ENCODE results near the gene KIF13A.
"Not testable (repeated sequence)": the region's sequence is repeated elsewhere in the genome, so short reads cannot be mapped to it uniquely, and the experiment has no call there.

KIF13A gene

DNA sequence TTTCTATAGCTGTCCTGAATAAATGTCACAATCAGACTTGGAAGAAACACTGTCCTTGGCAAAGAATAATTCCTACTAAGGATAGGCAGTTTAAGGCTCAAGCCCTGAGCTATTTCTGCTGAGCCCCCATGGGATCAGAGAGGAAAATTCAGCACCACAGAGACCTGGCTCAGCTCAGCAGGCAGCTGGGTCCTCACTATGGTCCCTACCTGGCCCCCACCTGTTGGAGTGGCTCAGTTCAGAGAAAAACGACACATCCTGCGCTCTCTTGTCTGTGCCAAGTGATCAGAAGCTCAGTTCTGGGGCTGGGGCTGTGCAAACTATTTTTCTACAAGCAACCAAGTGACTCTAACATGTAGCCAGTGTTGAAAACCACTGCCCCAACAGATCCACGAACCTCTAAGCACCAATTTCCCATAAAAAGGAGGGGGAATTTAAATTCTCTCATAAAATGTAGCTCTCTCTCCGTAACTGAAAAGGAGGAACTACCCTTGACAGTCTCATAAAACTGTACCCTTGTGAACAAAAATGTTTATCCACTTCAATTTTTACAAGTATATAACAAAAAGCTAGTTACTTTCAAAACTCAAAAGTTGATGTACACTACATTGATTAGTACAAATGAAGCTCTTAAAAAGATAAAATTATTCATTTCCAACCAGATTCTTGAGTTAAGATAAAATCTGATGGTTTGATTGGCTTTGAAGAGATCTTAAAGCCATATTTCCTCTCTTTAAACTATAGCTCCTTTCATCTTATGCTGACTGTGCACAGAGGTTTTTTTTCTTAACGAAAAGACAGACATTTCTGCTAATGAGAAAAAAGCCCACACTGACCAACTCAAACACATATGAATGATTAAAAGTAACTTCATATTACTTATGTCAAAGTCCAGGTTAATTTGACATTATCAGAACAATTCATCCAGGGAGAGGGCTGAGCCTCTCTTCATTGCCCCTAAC lies 52.0 kb downstream of the KIF13A start:
- DNase-seq (ENCODE audit: extremely low read depth in 1 of 2, low read depth in 1 of 2), result no peak

DNA sequence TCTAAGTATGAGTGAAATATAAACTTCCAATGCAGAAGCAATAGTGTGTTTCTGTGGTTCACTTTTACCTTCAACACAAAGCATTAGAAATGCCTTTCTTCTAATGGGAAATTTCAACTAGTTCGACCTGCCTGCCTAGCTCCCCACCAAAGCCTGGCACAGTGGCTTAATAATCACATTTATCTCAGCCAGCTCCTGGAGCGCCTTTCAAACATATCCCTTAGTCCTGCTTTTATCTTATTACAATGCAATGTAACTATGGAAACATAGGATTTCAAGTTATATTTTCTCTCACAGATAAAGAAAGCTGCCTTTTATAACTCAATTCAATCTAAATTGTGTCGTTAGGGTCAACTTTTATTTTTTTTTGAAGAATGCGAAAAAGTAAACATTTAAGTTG lies 53.7 kb downstream of the KIF13A start:
- DNase-seq (ENCODE audit: extremely low read depth in 1 of 2, low read depth in 1 of 2), result no peak

DNA sequence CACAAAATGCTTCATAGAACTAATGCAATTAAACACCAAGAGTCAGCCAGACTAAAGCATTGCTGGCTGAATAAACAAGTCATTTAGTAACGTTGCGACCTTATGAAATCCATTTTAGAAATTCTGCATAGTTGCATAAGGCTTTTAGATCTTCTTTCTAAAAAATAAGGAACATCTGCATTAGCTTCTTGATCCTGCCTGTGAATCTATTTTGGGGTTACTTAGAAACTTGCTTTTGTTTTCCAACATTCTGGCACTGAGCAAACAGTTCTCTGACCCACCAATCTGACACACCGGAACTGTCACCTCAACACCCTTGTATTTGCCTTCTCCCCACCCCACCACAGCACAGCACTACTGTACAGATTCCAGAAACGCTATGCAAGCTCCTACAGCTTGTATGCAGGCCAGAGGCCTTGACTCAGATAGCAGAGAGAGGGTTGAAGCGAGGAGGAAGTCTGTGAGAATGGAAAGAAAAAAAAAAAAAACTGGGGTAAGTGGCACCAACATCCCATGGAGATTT lies 55.0 kb downstream of the KIF13A start:
- no peak for DNase-seq (ENCODE audit: extremely low read depth in 1 of 2, low read depth in 1 of 2)

DNA sequence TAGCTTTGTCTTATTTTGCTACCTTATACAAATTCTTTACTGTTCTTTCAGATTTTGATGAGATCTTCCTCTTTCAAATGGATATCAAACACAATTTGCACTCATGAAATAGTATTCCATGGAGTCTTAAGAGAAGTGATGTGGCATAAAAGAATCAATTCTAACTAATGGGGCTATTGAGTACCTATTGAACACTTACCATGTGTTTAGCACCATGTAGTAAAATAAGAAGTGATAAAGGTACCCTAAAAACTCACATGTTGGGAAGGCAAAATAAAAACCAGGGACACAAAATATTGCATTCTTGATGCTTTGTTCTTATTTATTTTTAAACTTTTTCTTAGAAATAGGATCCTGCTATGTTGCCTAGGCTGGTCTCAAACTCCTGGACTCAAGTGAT lies 56.2 kb downstream of the KIF13A start:
- no peak for DNase-seq (ENCODE audit: extremely low read depth in 1 of 2, low read depth in 1 of 2)

DNA sequence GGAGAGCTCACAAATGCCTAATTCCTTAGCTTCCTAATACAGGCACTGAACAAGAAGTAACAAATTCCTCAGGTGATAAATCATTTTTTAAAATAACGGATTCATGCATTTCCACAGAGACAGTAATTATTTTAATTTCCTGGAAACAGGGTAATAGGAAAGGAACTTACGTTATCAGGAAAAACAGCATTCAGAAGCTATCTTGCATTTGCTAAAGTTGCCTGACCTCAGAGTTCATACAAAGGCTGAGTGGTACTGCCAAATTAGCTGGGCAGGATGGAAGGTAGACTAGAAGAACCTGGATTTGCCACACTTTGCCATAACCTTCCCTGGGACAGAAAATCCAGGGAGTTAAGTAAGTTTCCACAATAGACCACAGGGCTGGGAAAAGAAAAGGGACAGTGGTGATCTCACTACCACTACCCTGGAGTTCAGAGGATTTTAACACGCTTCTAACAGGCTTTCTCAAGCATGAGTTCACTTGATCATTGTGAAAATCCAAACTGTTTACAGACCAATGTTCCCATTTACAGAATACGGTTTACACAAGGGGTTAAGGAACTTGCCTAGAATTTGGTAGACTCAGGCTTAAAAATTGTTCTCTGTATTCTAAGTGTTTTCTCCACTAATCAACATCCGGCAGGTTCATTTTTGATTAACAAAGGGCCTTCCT lies 57.0 kb downstream of the KIF13A start:
- DNase-seq (ENCODE audit: extremely low read depth in 1 of 2, low read depth in 1 of 2), result no peak

DNA sequence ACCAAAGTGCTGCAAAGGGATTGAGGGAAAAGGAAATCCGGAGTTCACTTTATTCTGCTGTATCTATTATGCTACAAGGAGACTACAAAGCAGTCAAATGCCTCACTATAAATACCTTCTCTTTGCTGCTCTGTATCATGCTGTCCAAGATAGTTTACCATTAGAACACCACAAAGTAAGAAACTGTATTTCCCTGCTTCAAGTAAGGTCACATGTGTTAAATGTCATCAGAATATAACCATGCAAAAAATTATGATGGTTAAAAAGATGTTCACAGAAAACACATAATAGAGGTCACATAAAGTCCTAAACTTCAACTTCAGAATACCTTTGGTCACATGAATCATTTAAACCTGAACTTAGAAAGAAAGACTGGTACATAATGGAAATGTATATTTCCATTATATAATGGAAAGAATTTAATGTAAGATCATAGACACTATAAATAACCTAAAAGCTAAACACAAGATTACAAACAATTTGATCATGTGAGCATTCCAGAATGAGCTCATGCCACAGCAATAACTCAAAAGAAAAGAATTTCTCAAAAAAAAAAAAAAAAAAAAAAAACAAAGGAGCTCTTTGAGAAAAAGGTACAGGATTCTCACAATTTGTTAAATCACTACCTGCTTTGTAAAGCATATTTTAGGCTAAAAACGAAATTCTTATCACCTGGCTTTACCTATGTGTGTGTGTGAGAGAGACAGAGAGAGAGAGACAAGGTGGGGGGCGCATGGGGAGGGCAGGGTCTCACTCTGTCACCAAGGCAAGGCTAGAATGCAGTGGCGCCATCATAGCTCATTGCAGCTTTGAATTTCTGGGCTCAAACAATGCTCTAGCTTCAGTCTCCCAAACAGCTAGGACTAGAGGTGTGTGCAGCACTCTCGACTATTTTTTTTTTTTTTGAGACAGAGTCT lies 58.7 kb downstream of the KIF13A start:
- DNase-seq (ENCODE audit: extremely low read depth in 1 of 2, low read depth in 1 of 2), result no peak

DNA sequence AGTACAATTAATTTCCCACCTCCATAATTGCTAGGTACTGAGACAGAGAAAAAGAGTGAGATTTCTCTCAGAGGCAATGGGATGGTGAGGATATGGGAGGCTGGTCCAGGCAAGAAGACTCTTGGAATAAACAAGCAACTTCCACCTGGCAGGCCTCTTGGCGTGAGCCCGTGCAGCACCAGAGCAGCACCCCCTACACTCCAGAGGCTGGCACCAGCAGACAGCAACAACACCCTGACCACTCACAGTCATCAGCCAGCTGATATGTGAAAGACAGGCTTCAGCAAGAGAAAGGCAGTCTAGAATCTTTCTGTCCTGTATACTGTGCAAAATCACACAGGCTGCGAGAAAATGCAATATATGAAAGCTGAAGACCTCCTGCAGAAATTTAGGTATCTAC lies 59.7 kb downstream of the KIF13A start:
- no peak for DNase-seq (ENCODE audit: extremely low read depth in 1 of 2, low read depth in 1 of 2)

DNA sequence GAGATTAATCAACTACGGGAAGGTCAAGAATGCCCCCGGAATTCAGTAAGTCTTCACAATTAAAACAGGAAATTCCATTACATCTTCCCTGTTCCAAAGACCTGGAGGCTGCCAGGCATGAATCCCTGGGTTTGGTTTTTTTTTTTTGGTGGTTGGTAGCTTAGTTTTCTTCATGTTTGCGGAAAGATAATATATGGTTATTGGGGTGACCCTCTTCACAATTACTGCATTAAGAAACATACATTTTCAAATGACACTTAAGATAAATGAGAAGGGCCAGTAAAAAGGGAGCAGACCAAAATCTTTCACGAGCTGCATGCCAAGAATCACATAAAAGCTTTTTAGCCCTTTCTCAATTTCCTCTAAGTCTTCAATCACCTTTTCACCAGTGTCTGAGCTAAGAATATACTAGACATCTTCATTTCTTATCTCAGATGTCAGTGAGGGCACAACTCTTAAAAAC lies 64.0 kb downstream of the KIF13A start:
- no peak for DNase-seq (ENCODE audit: extremely low read depth in 1 of 2, low read depth in 1 of 2)

DNA sequence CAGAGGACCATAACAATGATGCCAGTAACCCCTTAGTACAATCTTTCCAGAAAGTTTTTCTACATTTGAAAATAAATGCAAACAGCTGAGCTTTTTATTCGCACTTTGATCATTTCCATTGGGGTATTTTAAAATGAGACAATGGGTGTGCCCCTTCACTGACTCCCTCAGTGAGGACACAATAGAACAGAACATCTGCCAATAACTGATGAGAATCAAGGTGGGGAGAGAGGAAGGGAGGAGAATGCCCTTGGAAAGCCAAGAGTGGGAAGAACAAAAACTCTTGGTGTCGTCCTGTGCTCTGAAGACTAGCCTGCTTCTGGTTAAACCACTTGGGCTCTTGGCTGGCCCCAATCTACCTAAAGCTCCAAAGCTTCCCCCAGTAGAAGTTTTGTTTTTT lies 66.0 kb downstream of the KIF13A start:
- no peak for DNase-seq (ENCODE audit: extremely low read depth in 1 of 2, low read depth in 1 of 2)

DNA sequence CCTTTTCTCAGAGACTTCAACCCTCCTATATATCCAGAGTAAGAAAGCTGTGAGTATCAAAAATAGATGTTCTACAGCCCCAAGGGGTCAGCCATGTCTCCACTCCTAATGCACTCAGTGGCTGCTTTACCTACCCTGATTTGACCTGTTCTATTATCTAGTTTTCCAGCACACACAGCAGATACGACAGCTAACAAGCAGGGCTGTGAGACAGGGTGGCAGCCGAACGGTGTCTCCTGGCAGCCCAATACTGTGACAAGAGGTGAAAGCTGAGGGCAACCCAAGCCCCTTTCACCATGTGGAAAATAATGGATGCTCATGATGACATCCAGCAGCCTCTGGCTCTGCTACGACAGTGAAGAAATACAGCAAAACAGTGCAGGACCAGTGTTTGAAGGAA lies 67.9 kb downstream of the KIF13A start:
- no peak for DNase-seq (ENCODE audit: extremely low read depth in 1 of 2, low read depth in 1 of 2)

DNA sequence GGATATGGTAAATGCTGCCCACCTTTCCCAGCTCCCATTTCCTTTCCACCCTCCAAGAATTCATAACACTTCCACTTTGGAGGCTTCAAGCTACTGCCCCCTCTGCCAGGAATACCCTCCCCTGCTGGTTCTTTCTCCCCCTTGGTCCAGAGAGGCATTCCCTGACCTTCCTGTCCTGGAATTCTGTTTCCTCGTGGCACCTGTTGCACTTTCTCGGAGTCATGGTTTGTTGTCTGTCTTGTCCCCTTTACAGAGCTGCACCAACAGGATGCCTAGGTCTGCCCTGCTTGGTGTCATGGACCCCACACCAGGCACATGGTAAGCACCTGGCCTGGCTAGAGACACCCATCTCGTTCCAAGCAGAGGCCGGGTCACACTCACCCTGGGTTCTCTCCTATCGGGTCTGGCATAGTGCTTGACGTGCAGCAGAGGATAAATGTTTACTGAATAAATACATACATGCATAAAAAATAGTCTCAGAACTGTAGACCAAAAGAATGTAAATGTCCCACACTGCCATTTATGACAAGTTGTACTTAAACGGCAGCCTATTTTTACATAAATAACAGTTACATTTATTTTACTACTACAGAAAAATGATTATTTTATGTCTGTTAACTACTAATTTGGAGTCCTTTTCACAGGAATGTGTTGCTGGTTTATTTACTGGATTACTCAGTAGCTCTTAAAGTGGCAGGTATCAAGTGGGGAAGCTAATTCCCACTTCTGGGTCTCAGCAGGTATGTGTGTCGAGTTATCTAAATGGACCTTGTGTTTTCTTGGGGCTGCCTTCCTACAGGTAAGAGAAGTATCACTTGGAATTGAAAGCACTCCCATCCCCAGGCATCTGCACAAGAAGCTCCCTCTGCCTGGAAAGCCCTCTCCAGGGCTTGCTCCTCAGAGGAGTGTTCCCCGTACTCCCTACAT lies 69.3 kb downstream of the KIF13A start:
- DNase-seq (ENCODE audit: extremely low read depth in 1 of 2, low read depth in 1 of 2), result no peak

DNA sequence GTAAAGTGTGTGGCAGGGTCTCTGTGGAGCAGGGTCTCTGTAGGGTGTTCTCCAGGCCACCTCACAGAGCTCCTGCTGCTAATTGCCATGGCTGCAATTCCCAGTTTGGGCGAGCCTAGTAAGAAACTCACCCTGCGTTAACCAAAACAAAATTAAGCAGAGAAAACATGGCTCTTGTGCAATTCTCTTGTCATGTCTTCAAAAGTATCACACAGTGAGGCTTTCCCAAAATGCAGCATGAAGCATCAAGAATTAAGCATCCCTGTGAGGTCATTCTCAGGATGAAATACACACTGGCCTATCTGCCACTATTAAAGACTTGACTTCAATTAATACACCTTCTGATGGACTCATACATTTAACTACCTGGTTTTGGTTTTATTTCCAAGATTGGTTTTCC lies 72.8 kb downstream of the KIF13A start:
- DNase-seq (ENCODE audit: extremely low read depth in 1 of 2, low read depth in 1 of 2), result no peak

DNA sequence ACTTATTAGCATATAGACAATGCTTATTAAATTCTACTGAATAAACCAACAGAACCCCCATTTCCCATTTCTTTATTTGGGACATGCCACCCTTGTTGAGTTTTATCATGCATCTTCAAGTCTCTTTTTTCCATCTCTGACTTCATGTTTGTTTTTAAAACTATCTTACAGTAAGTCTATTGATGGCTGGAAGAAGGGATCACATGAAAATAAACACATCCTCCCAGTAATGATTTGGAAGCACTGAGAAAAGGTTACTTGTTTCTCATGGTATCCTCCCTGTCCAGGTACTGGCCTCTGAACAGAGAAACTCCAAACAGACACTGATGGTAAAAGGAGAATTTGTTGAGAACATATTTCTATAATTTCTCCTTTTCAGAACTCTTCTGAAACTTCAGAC lies 74.9 kb downstream of the KIF13A start:
- DNase-seq (ENCODE audit: extremely low read depth in 1 of 2, low read depth in 1 of 2), result no peak

DNA sequence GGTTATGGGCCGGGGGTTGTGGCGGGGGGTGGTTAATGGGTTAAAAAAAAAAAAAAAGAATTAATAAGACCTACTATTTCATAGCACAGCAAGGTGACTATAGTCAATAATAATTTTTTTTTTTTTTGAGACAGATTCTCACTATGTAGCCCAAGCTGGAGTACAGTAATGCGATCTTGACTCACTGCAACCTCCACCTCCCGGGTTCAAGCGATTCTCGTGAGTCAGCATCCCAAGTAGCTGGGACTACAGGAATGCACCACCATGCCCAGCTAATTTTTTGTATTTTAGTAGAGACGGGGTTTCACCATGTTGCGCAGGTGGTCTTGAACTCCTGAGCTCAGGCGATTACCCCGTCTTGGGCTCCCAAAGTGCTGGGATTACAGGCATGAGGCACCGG lies 75.8 kb downstream of the KIF13A start:
- not testable (repeated sequence) for DNase-seq (ENCODE audit: extremely low read depth in 1 of 2, low read depth in 1 of 2)

DNA sequence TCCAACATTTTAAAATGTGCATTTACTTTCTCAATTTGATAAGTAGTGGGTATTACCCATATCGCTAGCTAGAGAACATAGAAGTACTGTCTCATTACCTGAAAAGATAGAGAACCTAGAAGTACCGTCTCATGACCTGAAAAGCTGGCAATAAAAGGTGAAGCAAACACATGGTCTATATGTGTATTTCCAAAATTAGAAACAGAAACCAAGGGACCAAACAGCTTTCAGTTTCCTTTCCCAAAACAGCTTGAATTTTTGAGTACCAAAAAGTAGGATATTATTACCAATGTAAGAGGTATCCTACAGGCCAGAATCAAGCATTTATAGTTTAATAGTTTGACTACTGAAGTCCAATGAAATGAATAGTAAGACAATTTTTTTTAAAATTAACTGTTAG lies 77.2 kb downstream of the KIF13A start:
- DNase-seq (ENCODE audit: extremely low read depth in 1 of 2, low read depth in 1 of 2), result no peak

DNA sequence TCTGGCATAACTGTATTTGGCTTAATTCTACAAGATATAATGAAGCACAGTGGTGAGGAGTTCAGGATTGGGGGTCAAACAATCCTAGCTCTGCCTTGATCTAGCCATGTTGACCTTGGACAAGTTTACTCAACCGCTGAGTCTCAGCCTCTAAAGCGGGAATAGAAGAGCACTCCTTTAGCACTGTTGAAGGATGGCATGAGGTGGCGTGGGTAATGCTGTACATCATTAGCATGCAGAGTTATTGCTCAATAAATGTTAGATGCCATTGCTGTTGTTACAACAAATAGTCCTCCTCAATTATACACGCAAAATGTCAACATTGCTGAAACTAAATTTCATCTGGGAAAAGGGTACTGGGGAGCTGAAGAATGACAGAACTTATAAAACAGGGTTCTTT lies 78.6 kb downstream of the KIF13A start:
- no peak for DNase-seq (ENCODE audit: extremely low read depth in 1 of 2, low read depth in 1 of 2)

DNA sequence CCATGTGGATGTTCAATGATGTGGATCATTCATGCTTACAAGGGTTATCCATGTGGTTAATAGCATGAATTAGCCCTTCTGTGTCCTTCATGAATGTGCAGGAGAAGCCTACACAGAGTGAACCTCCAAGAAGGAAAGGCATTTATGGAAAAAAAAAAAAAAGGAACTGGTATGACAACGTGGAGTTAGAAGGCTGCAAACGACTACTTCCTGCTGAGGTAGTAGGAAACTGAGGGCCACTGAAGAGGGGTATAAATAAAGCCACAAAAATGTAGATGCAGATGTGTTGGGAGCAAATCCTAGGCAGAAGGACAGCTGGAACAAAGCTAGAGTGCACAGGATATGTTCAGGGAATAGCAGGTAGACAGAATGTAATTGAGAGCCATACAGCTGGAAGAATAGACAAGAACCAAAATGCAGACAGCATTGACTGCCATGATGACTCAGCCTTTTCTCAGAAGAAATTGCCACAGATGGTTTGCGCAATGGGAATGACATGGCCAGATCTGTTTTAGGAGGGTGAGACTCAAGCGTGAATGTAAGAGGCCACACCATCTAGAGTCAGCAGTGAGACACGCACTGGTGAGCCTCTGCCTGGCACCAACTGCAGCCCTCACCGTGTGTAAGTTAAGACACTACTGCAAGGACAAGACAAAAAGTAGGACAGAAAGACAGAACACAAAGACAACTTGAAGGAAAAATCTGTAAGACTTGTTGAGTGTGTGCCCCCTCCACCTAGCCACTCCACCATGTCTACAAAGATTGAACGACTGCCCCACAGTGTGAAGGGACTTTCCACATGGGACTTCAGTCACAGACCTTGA lies 79.8 kb downstream of the KIF13A start:
- peak in 1 of 2 donors; percentile 18 for DNase-seq (ENCODE audit: extremely low read depth in 1 of 2, low read depth in 1 of 2)

DNA sequence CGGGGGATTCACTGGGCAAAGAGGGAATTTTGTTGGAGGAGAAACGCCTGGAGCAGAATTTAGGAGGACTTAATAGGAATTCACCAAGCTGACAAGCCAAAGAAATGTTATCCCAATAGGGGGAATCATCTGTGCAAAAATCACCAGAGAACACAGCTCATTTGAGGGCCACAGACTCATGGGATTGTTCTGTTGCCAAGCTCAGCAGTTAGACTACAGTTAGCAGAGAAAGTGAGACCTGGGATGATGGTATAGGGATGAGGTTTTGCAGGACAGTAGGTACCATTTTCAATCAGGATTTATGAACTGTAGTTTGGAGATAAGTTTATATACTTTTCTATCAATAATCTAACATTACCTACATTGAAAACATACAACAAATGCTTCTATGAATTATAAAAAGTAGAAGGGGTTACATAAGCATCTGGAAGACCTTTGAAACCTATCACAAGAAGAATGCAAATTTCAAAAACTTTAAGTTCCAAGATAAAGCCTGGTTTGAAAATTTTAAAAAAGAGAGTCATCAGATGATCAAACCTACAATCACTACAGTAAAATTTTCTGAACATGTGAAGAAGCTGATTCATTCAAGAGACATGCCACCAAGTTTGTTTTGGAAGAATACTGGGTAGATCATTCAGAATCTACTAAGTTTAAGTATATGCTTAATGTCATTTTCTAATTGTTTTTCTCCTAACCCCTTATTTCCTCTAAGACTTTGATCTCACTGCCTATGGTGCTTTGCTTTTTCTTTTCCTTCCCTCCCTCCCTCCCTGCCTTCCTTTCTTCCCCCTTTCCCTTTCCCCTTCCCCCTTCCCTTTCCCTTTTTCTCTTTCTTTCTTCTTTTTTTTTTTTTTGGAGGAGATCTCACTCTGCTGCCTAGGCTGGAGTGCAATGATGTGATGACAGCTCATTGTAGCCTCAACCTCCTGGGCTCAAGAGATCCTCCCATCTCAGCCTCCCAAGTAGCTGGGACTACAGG lies 81.5 kb downstream of the KIF13A start:
- DNase-seq (ENCODE audit: extremely low read depth in 1 of 2, low read depth in 1 of 2), result no peak

All from stimulated activated CD8-positive, alpha-beta memory T cell treated with anti-CD3 and anti-CD28 coated beads, Interleukin-7, amount 100 ng/mL, for 48 hours (primary cell).